ENCODE results near the gene USP48. TPM values are rescaled to one million over a fixed set of nuclear protein-coding genes. Genes with fewer than 3 reads are reported as not detected.

USP48 gene
- total RNA-seq, 4 donors from 2014 or later, result 55.2 to 80.9 (median 61.6) TPM

GRCh38 chr1:21827141-21827679, 44.3 kb upstream of the USP48 start:
- TF ChIP-seq CTCF (IDR thresholded peaks at IDR 0.05; ENCODE audit: low read depth), result no peak

- no peak for TF ChIP-seq CTCF (IDR thresholded peaks at IDR 0.05; ENCODE audit: low read depth)
Observed at GRCh38 chr1:21825393-21825792, 42.4 kb upstream of the USP48 start.

- no peak for TF ChIP-seq CTCF (IDR thresholded peaks at IDR 0.05; ENCODE audit: low read depth)
Observed at GRCh38 chr1:21824926-21825325, 42.0 kb upstream of the USP48 start.

GRCh38 chr1:21823980-21824702, 41.2 kb upstream of the USP48 start:
- TF ChIP-seq CTCF (IDR thresholded peaks at IDR 0.05; ENCODE audit: low read depth), result no peak

GRCh38 chr1:21823206-21823979, 40.4 kb upstream of the USP48 start:
- no peak for TF ChIP-seq CTCF (IDR thresholded peaks at IDR 0.05; ENCODE audit: low read depth)

GRCh38 chr1:21822349-21822748, 39.4 kb upstream of the USP48 start:
- TF ChIP-seq CTCF (IDR thresholded peaks at IDR 0.05; ENCODE audit: low read depth), result no peak

- TF ChIP-seq CTCF (IDR thresholded peaks at IDR 0.05; ENCODE audit: low read depth), result no peak
Observed at GRCh38 chr1:21821385-21822019, 38.6 kb upstream of the USP48 start.
